GM19035 (cell line): Measurements from ENCODE around the gene EPB41L3.
"Not testable (repeated sequence)": the region's sequence is repeated elsewhere in the genome, so short reads cannot be mapped to it uniquely, and the experiment has no call there.

Experiments used
- ATAC-seq: cut with Tn5 transposase; IDR thresholded peaks from one replicate; pipeline ENCODE4 v1.9.1; 2021; ENCODE audit not compliant: unreplicated experiment

The EPB41L3 gene

GRCh38 chr18:5500158-5500939, 43.4 kb downstream of the EPB41L3 start:
- no peak for ATAC-seq

- ATAC-seq: no peak
Measured at GRCh38 chr18:5498452-5498851, 45.3 kb downstream of the EPB41L3 start.

GRCh38 chr18:5496305-5496704, 47.5 kb downstream of the EPB41L3 start:
- ATAC-seq: no peak

- no peak for ATAC-seq
Measured at GRCh38 chr18:5490753-5491480, 52.9 kb downstream of the EPB41L3 start.

GRCh38 chr18:5488844-5489243, 55.0 kb downstream of the EPB41L3 start:
- ATAC-seq: no peak

- ATAC-seq: not testable (repeated sequence)
Measured at GRCh38 chr18:5488044-5488443, 55.8 kb downstream of the EPB41L3 start.

GRCh38 chr18:5484526-5484925, 59.3 kb downstream of the EPB41L3 start:
- no peak for ATAC-seq

GRCh38 chr18:5481621-5482020, 62.2 kb downstream of the EPB41L3 start:
- ATAC-seq: no peak

GRCh38 chr18:5478261-5478660, 65.5 kb downstream of the EPB41L3 start:
- ATAC-seq: no peak

- ATAC-seq: no peak
Measured at GRCh38 chr18:5476961-5477800, 66.6 kb downstream of the EPB41L3 start.

GRCh38 chr18:5475267-5475666, 68.5 kb downstream of the EPB41L3 start:
- ATAC-seq: no peak

- ATAC-seq: no peak
Measured at GRCh38 chr18:5469340-5469739, 74.5 kb downstream of the EPB41L3 start.

- ATAC-seq: no peak
Measured at GRCh38 chr18:5468394-5468793, 75.4 kb downstream of the EPB41L3 start.

GRCh38 chr18:5467671-5468070, 76.1 kb downstream of the EPB41L3 start:
- no peak for ATAC-seq

- no peak for ATAC-seq
Measured at GRCh38 chr18:5466256-5466655, 77.5 kb downstream of the EPB41L3 start.

- no peak for ATAC-seq
Measured at GRCh38 chr18:5464251-5464650, 79.5 kb downstream of the EPB41L3 start.

- no peak for ATAC-seq
Measured at GRCh38 chr18:5463831-5464230, 80.0 kb downstream of the EPB41L3 start.

GRCh38 chr18:5463390-5463789, 80.4 kb downstream of the EPB41L3 start:
- no peak for ATAC-seq

GRCh38 chr18:5462227-5462626, 81.6 kb downstream of the EPB41L3 start:
- ATAC-seq: no peak

- ATAC-seq: no peak
Measured at GRCh38 chr18:5461041-5461440, 82.8 kb downstream of the EPB41L3 start.

- no peak for ATAC-seq
Measured at GRCh38 chr18:5457462-5457957, 86.3 kb downstream of the EPB41L3 start.
